Naive thymus-derived CD4-positive, alpha-beta T cell (primary cell): ENCODE measurements around the gene NID1. TPM values are rescaled to one million over a fixed set of nuclear protein-coding genes. Genes with fewer than 3 reads are reported as not detected.

Experiments
- ATAC-seq: fragments of 150-1000 bp; cut with Tn5 transposase; 2 replicates; pipeline ENCODE4 v1.10.0; 2021; ENCODE audit warnings: mild to moderate bottlenecking, moderate library complexity
- CTCF ChIA-PET: fragments of 350-600 bp; sonication (Branson Sonifier 250); formaldehyde crosslinking; loops from one replicate; lab custom pipeline; 2021; ENCODE audit warnings: antibody characterized with exemption; lab: Charles Lee
- POLR2A ChIA-PET: fragments of 350-600 bp; sonication (Branson Sonifier 250); formaldehyde crosslinking; loops from one replicate; lab custom pipeline; 2021; ENCODE audit warnings: antibody characterized with exemption, inconsistent platforms; lab: Charles Lee
- DNase-seq, 9 donors: peaks; one replicate each; pipeline versions ENCODE4 v3.0.0 to v3.0.0-alpha.2; 2020 to 2022; ENCODE audit warnings: mixed read lengths in 1 of 9
- H3K27ac ChIP-seq: one replicate; pipeline ENCODE4 v1.7.0; 2013; ENCODE audit warnings: mild to moderate bottlenecking, low read depth, low read length, moderate library complexity
- H3K27me3 ChIP-seq, 2 donors: one replicate each; pipeline ENCODE4 v1.7.0; 2013; ENCODE audit warnings: low read length in 2 of 2, mild to moderate bottlenecking in 2 of 2, moderate library complexity in 2 of 2; ENCODE audit not compliant: control insufficient read depth in 2 of 2, insufficient read depth in 2 of 2
- H3K36me3 ChIP-seq, 3 experiments: 1 replicate in 2 of 3; 2 replicates in 1 of 3; pipeline ENCODE4 v1.7.0; 2013; ENCODE audit warnings: low read length in 3 of 3, mild to moderate bottlenecking in 3 of 3, moderate library complexity in 1 of 3; ENCODE audit not compliant: insufficient read depth in 3 of 3, control insufficient read depth in 2 of 3
- H3K4me1 ChIP-seq, 2 donors: one replicate each; pipeline ENCODE4 v1.7.0; 2013; ENCODE audit warnings: low read length in 2 of 2, mild to moderate bottlenecking in 2 of 2, moderate library complexity in 1 of 2; ENCODE audit not compliant: control insufficient read depth in 2 of 2, insufficient read depth in 2 of 2
- H3K4me3 ChIP-seq: 2 replicates; pipeline ENCODE4 v1.7.0; 2013; ENCODE audit warnings: mild to moderate bottlenecking, low read length
- H3K9me3 ChIP-seq, 3 experiments: 1 replicate in 2 of 3; 2 replicates in 1 of 3; pipeline ENCODE4 v1.7.0; 2013; ENCODE audit warnings: low read length in 3 of 3; ENCODE audit not compliant: control insufficient read depth in 2 of 3
- H3K27ac Mint-ChIP-seq, 9 donors: one replicate each; pipeline ENCODE4 v1.8.0; 2020 to 2022; ENCODE audit warnings: mixed read lengths in 9 of 9, mild to moderate bottlenecking in 8 of 9, moderate library complexity in 5 of 9, inconsistent platforms in 2 of 9
- H3K27me3 Mint-ChIP-seq, 5 donors: one replicate each; pipeline ENCODE4 v1.8.0; 2021 to 2022; ENCODE audit warnings: mixed read lengths in 5 of 5, mild to moderate bottlenecking in 1 of 5
- H3K36me3 Mint-ChIP-seq, 5 donors: one replicate each; pipeline ENCODE4 v1.8.0; 2020 to 2022; ENCODE audit warnings: mixed read lengths in 5 of 5, mild to moderate bottlenecking in 3 of 5, inconsistent platforms in 1 of 5
- H3K4me1 Mint-ChIP-seq, 7 donors: one replicate each; pipeline ENCODE4 v1.8.0; 2020 to 2022; ENCODE audit warnings: mixed read lengths in 7 of 7, mild to moderate bottlenecking in 3 of 7, inconsistent platforms in 1 of 7
- H3K4me3 Mint-ChIP-seq, 10 donors: one replicate each; pipeline ENCODE4 v1.8.0; 2020 to 2022; ENCODE audit warnings: mild to moderate bottlenecking in 10 of 10, mixed read lengths in 10 of 10, moderate library complexity in 6 of 10, inconsistent platforms in 2 of 10
- H3K9me3 Mint-ChIP-seq, 11 donors: one replicate each; pipeline ENCODE4 v1.8.0; 2020 to 2022; ENCODE audit warnings: mixed read lengths in 11 of 11, mild to moderate bottlenecking in 4 of 11, inconsistent platforms in 1 of 11, moderate library complexity in 1 of 11
- intact Hi-C, 2 donors: fragments of 100-400 bp; cut with micrococcal nuclease; formaldehyde crosslinking; loops; one replicate each; pipeline ENCODE4 v1.15.1; 2023
- polyA plus RNA-seq, 2 donors: library from polyadenylated mRNA; unstranded; fragments of 300-500 nt; fragmentation: Illumina TruSeq; gene quantifications; one replicate each; pipeline ENCODE4 v1.2.3, GENCODE V29; 2021
- total RNA-seq, 6 experiments: library from RNA in 5 of 6; stranded (reverse) in 5 of 6; gene quantifications; 1 replicate in 5 of 6; 2 replicates in 1 of 6; pipeline ENCODE4 v1.2.3 and lab custom pipeline; 2021 to 2026

NID1 gene
- total and polyA plus RNA-seq, 7 experiments from 2014 or later, result 0.11 to 6.2 (median 0.22) TPM; not detected in 2

- peaks cover 0 to 2% (median 0%) of the 10 kb centered on the region in 5 donors for H3K36me3 Mint-ChIP-seq
- no peak overlapping the region for H3K27ac Mint-ChIP-seq
- no peaks in the 10 kb centered on the region for H3K4me1 Mint-ChIP-seq
- CTCF ChIA-PET, result no interaction called here
- no peaks in the 10 kb centered on the region for H3K27me3 ChIP-seq
- no peaks in the 10 kb centered on the region for H3K36me3 ChIP-seq
- intact Hi-C loops, result no loop called here
- H3K4me1 ChIP-seq, result no peaks in the 10 kb centered on the region
- H3K27ac ChIP-seq, result no peak overlapping the region
- H3K9me3 Mint-ChIP-seq, result no peaks in the 10 kb centered on the region
- H3K4me3 Mint-ChIP-seq, result no peak overlapping the region
- H3K27me3 Mint-ChIP-seq, result peaks cover 0 to 21% (median 0%) of the 10 kb centered on the region in 5 donors
- POLR2A ChIA-PET, result no interaction called here
- no peaks in the 10 kb centered on the region for H3K9me3 ChIP-seq
- no peak for ATAC-seq
- no peak overlapping the region for H3K4me3 ChIP-seq
- DNase-seq, result no peak
Observed at GRCh38 chr1:236015539-236015938, 49.4 kb downstream of the NID1 start.

DNA sequence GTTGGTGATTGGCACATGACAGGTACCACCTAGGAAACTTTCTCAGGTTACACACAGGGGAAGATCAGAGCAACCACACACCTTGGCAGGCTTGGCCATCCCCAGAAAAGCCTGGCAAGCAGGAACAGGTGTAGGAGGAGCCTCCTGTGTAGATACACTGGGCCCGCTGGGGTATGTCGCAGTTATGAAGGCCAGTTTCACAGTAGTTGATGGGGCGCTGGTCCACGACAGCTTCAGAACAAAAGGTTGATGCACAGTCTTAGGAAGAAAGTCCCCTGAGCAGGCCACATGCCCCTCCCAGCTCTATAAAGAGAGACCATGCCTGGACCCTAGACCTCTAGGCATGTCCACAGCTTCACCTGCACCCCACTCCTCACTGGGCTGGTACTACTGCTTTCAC, 51.6 kb downstream of the NID1 start:
- CTCF ChIA-PET, result no interaction called here
- Mint-ChIP-seq H3K27ac (no peak overlapping the region), H3K4me1 (no peaks in the 10 kb centered on the region), H3K36me3 (peaks cover 0 to 2% (median 0%) of the 10 kb centered on the region in 5 donors), H3K4me3 (no peak overlapping the region), H3K27me3 (peaks cover 0 to 16% (median 0%) of the 10 kb centered on the region in 5 donors), H3K9me3 (no peaks in the 10 kb centered on the region)
- DNase-seq, result no peak
- ATAC-seq, result no peak
- Histone ChIP-seq H3K9me3 (no peaks in the 10 kb centered on the region), H3K36me3 (no peaks in the 10 kb centered on the region), H3K4me3 (no peak overlapping the region), H3K4me1 (no peaks in the 10 kb centered on the region), H3K27me3 (no peaks in the 10 kb centered on the region), H3K27ac (no peak overlapping the region)
- intact Hi-C loops, result no loop called here
- POLR2A ChIA-PET, result interaction anchor here (0.6 kb wide), 1 partner anchor 17 kb away, joined by 3 read pairs; no protein-coding TSS in a partner anchor

DNA sequence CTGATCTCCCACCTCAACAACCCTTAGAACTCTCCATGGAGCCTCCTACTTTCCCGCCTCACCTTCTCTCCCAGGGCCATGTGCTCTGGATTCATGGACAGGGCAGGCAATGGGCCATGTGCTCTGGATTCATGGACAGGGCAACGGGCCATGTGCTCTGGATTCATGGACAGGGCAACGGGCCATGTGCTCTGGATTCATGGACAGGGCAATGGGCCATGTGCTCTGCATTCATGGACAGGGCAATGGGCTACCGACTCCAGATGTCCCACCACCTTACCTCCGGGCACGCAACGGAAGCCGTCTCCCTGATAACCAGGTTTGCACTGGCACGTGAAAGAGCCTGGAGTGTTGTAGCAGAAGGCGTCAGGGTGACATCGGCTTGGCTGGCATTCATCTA, 53.2 kb downstream of the NID1 start:
- H3K9me3 ChIP-seq, result no peaks in the 10 kb centered on the region
- no peak overlapping the region for H3K27ac ChIP-seq
- ATAC-seq (no peak), DNase-seq (no peak)
- Mint-ChIP-seq H3K4me1 (no peaks in the 10 kb centered on the region), H3K36me3 (peaks cover 0 to 6% (median 0%) of the 10 kb centered on the region in 5 donors), H3K4me3 (no peak overlapping the region), H3K9me3 (no peaks in the 10 kb centered on the region), H3K27ac (no peak overlapping the region), H3K27me3 (peaks cover 0 to 13% (median 0%) of the 10 kb centered on the region in 5 donors)
- H3K27me3 ChIP-seq, result no peaks in the 10 kb centered on the region
- no peaks in the 10 kb centered on the region for H3K36me3 ChIP-seq
- ChIA-PET CTCF (no interaction called here), POLR2A (no interaction called here)
- no peak overlapping the region for H3K4me3 ChIP-seq
- intact Hi-C loops, result no loop called here
- H3K4me1 ChIP-seq, result no peaks in the 10 kb centered on the region

DNA sequence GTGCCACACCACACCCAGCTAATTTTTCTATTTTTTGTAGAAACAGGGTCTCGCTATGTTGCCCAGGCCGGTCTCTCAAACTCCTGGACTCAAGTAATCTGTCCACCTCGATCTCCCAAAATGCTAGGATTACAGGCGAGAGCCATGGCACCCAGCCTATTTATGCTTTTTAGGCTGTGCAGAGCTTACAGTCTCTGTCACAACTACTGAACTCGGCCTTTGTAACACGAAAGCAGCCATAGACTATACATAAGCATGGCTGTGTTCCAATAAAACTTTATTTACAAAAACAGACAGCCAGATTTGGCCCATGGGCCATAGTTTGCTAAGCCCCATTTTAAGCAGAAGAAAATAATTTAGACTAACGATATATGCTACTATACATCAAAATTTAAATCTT, 54.4 kb downstream of the NID1 start:
- H3K4me3 ChIP-seq, result no peak overlapping the region
- Mint-ChIP-seq H3K27ac (peak overlapping the region in 1 of 9 donors; percentile 80), H3K36me3 (peaks cover 0 to 6% (median 0%) of the 10 kb centered on the region in 5 donors), H3K4me3 (no peak overlapping the region), H3K27me3 (peaks cover 0 to 2% (median 0%) of the 10 kb centered on the region in 5 donors), H3K4me1 (no peaks in the 10 kb centered on the region), H3K9me3 (no peaks in the 10 kb centered on the region)
- no peak for DNase-seq
- intact Hi-C loops, result no loop called here
- ChIA-PET POLR2A (no interaction called here), CTCF (no interaction called here)
- no peaks in the 10 kb centered on the region for H3K9me3 ChIP-seq
- no peak for ATAC-seq
- H3K36me3 ChIP-seq, result no peaks in the 10 kb centered on the region
- no peaks in the 10 kb centered on the region for H3K4me1 ChIP-seq
- H3K27me3 ChIP-seq, result no peaks in the 10 kb centered on the region
- H3K27ac ChIP-seq, result no peak overlapping the region

GRCh38 chr1:236009857-236010256, 55.0 kb downstream of the NID1 start:
- H3K4me3 Mint-ChIP-seq, result no peak overlapping the region
- ATAC-seq (no peak), DNase-seq (no peak)
- no peaks in the 10 kb centered on the region for H3K4me1 ChIP-seq
- no peaks in the 10 kb centered on the region for H3K9me3 ChIP-seq
- H3K4me1 Mint-ChIP-seq, result no peaks in the 10 kb centered on the region
- no peaks in the 10 kb centered on the region for H3K27me3 Mint-ChIP-seq
- CTCF ChIA-PET, result no interaction called here
- no peak overlapping the region for H3K27ac ChIP-seq
- intact Hi-C loops, result no loop called here
- no peaks in the 10 kb centered on the region for H3K36me3 ChIP-seq
- H3K27ac Mint-ChIP-seq, result no peak overlapping the region
- peaks cover 0 to 4% (median 0%) of the 10 kb centered on the region in 5 donors for H3K36me3 Mint-ChIP-seq
- no peak overlapping the region for H3K4me3 ChIP-seq
- no peaks in the 10 kb centered on the region for H3K27me3 ChIP-seq
- POLR2A ChIA-PET, result no interaction called here
- H3K9me3 Mint-ChIP-seq, result no peaks in the 10 kb centered on the region

GRCh38 chr1:236009191-236009590, 55.7 kb downstream of the NID1 start:
- Mint-ChIP-seq H3K4me3 (no peak overlapping the region), H3K27me3 (no peaks in the 10 kb centered on the region), H3K9me3 (no peaks in the 10 kb centered on the region), H3K36me3 (peaks cover 0 to 4% (median 0%) of the 10 kb centered on the region in 5 donors), H3K27ac (no peak overlapping the region), H3K4me1 (peaks cover 0 to 2% (median 0%) of the 10 kb centered on the region in 7 donors)
- intact Hi-C loops, result no loop called here
- no peak for ATAC-seq
- Histone ChIP-seq H3K4me1 (no peaks in the 10 kb centered on the region), H3K27ac (no peak overlapping the region), H3K4me3 (no peak overlapping the region), H3K9me3 (no peaks in the 10 kb centered on the region), H3K27me3 (no peaks in the 10 kb centered on the region), H3K36me3 (no peaks in the 10 kb centered on the region)
- ChIA-PET CTCF (no interaction called here), POLR2A (interaction anchor here (0.8 kb wide), 1 partner anchor 15 kb away, joined by 3 read pairs; no protein-coding TSS in a partner anchor)
- no peak for DNase-seq

- no peak for ATAC-seq
- intact Hi-C loops, result no loop called here
- no peak overlapping the region for H3K27ac ChIP-seq
- Mint-ChIP-seq H3K27me3 (no peaks in the 10 kb centered on the region), H3K4me3 (no peak overlapping the region), H3K9me3 (no peaks in the 10 kb centered on the region), H3K4me1 (peaks cover 0 to 14% (median 5%) of the 10 kb centered on the region in 7 donors), H3K27ac (no peak overlapping the region), H3K36me3 (peaks cover 0 to 4% (median 0%) of the 10 kb centered on the region in 5 donors)
- no peak for DNase-seq
- H3K27me3 ChIP-seq, result no peaks in the 10 kb centered on the region
- POLR2A ChIA-PET, result no interaction called here
- no peaks in the 10 kb centered on the region for H3K36me3 ChIP-seq
- H3K9me3 ChIP-seq, result no peaks in the 10 kb centered on the region
- no peak overlapping the region for H3K4me3 ChIP-seq
- H3K4me1 ChIP-seq, result no peaks in the 10 kb centered on the region
- CTCF ChIA-PET, result no interaction called here
Observed at GRCh38 chr1:236007781-236008180, 57.1 kb downstream of the NID1 start.
